ENCODE data around the gene POC1A.
"Not testable (repeated sequence)": the region's sequence is repeated elsewhere in the genome, so short reads cannot be mapped to it uniquely, and the experiment has no call there.

- not testable (repeated sequence) for TF ChIP-seq CTCF (conservative IDR thresholded peaks at IDR 0.05 in 1 of 2, IDR thresholded peaks at IDR 0.05 in 1 of 2; ENCODE audit: low read depth in 1 of 2, low read length in 2 of 2); EZH2 (IDR thresholded peaks at IDR 0.05; ENCODE audit: low read length, missing control alignments)
Measured at GRCh38 chr3:52170217-52170616, 16.0 kb upstream of the POC1A start.

All from fibroblast of lung (primary cell).